HFF-Myc (cell line): Measurements from ENCODE around the gene ASXL2.
"Not testable (repeated sequence)": the region's sequence is repeated elsewhere in the genome, so short reads cannot be mapped to it uniquely, and the experiment has no call there.

Source experiments
- DNase-seq: peaks from one replicate; pipeline ENCODE4 v3.0.0-alpha.2; 2011; ENCODE audit warnings: low read depth; ENCODE audit errors: extremely low read depth
- H3K4me3 ChIP-seq: replicated peaks from 2 replicates; pipeline ENCODE4 v1.5.1; 2011; ENCODE audit warnings: low read depth, mild to moderate bottlenecking, control low read depth, low read length
- CTCF ChIP-seq: IDR thresholded peaks from 2 replicates; pipeline ENCODE4 v1.5.1; 2012; ENCODE audit warnings: mild to moderate bottlenecking, low read depth, low read length, control low read depth; ENCODE audit errors: missing control alignments

Gene ASXL2

GRCh38 chr2:25831746-25832449 lies 46.4 kb downstream of the ASXL2 start:
- H3K4me3 ChIP-seq = no peak overlapping the region
- no peak for DNase-seq
- TF ChIP-seq CTCF = no peak

GRCh38 chr2:25829828-25830227 lies 48.5 kb downstream of the ASXL2 start:
- no peak overlapping the region for H3K4me3 ChIP-seq
- TF ChIP-seq CTCF = no peak
- no peak for DNase-seq

GRCh38 chr2:25829377-25829704 lies 48.9 kb downstream of the ASXL2 start:
- no peak for TF ChIP-seq CTCF
- DNase-seq = no peak
- no peak overlapping the region for H3K4me3 ChIP-seq

- not testable (repeated sequence) for H3K4me3 ChIP-seq, DNase-seq
Measured at GRCh38 chr2:25828532-25829376, 49.5 kb downstream of the ASXL2 start.

GRCh38 chr2:25825238-25825637 lies 53.0 kb downstream of the ASXL2 start:
- H3K4me3 ChIP-seq = no peak overlapping the region
- no peak for TF ChIP-seq CTCF
- no peak for DNase-seq

- no peak for DNase-seq
- H3K4me3 ChIP-seq = no peak overlapping the region
- TF ChIP-seq CTCF = no peak
Measured at GRCh38 chr2:25824718-25825117, 53.6 kb downstream of the ASXL2 start.

- TF ChIP-seq CTCF = no peak
- no peak overlapping the region for H3K4me3 ChIP-seq
- no peak for DNase-seq
Measured at GRCh38 chr2:25824216-25824615, 54.1 kb downstream of the ASXL2 start.
